Stimulated activated naive B cell treated with anti-CD40 and anti-IgM and Interleukin-4, amounts not matched to agents 10 μg/mL and 1 μg/mL and 100 μg/mL, for 72 hours (primary cell): ENCODE data around the gene LRCH4.
"Not testable (repeated sequence)": the region's sequence is repeated elsewhere in the genome, so short reads cannot be mapped to it uniquely, and the experiment has no call there.

ENCODE experiments used
- ATAC-seq, 2 donors: fragments of 150-1000 bp; cut with Tn5 transposase; replicated peaks; 2 replicates each; pipeline ENCODE4 v1.10.0; 2021; ENCODE audit warnings: moderate library complexity in 1 of 2
- DNase-seq: peaks from one replicate; pipeline ENCODE4 v3.0.0; 2021
- H3K27ac Mint-ChIP-seq: one replicate; pipeline ENCODE4 v1.8.0; 2022; ENCODE audit warnings: mild to moderate bottlenecking, mixed read lengths
- H3K27me3 Mint-ChIP-seq, 2 donors: one replicate each; pipeline ENCODE4 v1.8.0; 2022; ENCODE audit warnings: mixed read lengths in 2 of 2
- H3K36me3 Mint-ChIP-seq, 2 donors: one replicate each; pipeline ENCODE4 v1.8.0; 2022; ENCODE audit warnings: mixed read lengths in 2 of 2, mild to moderate bottlenecking in 1 of 2
- H3K4me1 Mint-ChIP-seq, 2 donors: one replicate each; pipeline ENCODE4 v1.8.0; 2022; ENCODE audit warnings: mixed read lengths in 2 of 2, mild to moderate bottlenecking in 1 of 2
- H3K4me3 Mint-ChIP-seq, 2 donors: one replicate each; pipeline ENCODE4 v1.8.0; 2022; ENCODE audit warnings: mild to moderate bottlenecking in 2 of 2, mixed read lengths in 2 of 2, moderate library complexity in 1 of 2
- H3K9me3 Mint-ChIP-seq, 2 donors: one replicate each; pipeline ENCODE4 v1.8.0; 2022; ENCODE audit warnings: mixed read lengths in 2 of 2, mild to moderate bottlenecking in 1 of 2

LRCH4 gene

DNA sequence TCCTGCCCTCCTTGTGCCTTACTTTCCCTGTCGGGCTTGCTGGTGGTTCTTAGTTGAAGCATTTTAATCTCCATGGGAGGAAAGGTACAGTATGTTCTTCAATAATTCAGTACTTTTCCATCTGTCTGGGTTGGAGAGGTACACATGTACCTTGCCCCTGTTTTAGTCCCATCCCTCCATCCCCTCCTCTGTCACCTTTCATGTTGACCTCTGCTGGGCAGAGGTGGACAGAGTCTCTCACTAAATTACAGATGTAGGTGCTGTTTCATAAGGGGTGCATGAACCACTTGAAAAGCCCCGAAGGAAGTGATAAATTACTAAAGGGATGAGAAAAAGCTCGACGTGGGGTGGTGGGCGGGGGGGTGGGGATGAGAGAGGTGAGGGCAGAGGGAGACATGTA, 41.5 kb downstream of the LRCH4 start:
- peaks cover 20 to 29% of the 10 kb centered on the region in 2 donors for H3K36me3 Mint-ChIP-seq
- DNase-seq (no peak), ATAC-seq (no peak)
- H3K4me3 Mint-ChIP-seq = peak overlapping the region; percentile 74 to 82
- no peaks in the 10 kb centered on the region for H3K9me3 Mint-ChIP-seq
- H3K27me3 Mint-ChIP-seq = no peaks in the 10 kb centered on the region
- peaks cover 64 to 95% of the 10 kb centered on the region in 2 donors for H3K4me1 Mint-ChIP-seq
- H3K27ac Mint-ChIP-seq = peak overlapping the region; percentile 92

DNA sequence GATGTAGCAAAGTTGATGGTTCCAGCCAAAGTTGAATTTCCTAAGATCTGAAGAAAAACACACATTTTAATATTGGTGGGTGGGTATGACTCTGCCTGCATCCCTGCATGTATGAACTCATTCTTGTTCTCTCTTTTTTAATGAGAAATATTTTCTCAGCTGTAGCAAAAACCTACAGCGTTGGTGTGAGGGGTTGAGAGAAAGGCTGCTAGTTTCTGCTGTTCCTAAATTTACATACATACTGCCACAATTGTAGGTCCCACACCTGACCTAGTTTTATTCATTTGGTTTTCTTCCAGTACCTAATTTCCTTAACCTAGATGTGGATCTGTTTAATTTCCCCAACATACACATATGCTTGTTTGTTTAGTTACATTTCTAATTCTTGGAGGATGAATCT, 42.3 kb downstream of the LRCH4 start:
- peak overlapping the region; percentile 55 to 74 for H3K4me3 Mint-ChIP-seq
- H3K9me3 Mint-ChIP-seq = no peaks in the 10 kb centered on the region
- ATAC-seq (no peak), DNase-seq (no peak)
- H3K4me1 Mint-ChIP-seq = peaks cover 65 to 97% of the 10 kb centered on the region in 2 donors
- peak overlapping the region; percentile 32 for H3K27ac Mint-ChIP-seq
- peaks cover 17 to 28% of the 10 kb centered on the region in 2 donors for H3K36me3 Mint-ChIP-seq
- H3K27me3 Mint-ChIP-seq = no peaks in the 10 kb centered on the region

DNA sequence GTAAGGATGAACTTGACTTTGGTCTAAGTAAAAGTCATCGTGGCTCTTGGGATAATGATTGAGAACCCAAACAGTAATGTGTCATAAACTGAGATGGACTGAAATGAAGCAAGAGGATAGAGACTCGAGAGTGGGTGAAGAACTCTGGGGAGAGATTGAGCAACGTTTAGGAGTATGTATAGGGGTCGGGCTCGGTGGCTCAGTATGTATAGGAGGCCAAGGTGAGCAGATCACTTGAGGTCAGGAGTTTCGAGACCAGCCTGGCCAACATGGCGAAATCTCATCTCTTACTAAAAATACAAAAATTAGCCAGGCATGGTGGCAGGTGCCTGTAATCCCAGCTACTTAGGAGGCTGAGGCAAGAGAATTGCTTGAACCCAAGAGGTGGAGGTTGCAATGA, 44.6 kb downstream of the LRCH4 start:
- H3K27me3 Mint-ChIP-seq, ATAC-seq, DNase-seq, H3K27ac Mint-ChIP-seq, H3K9me3 Mint-ChIP-seq: not testable (repeated sequence)
- Mint-ChIP-seq H3K4me1 (peaks cover 52 to 79% of the 10 kb centered on the region in 2 donors), H3K4me3 (peak overlapping the region; percentile 37 to 73), H3K36me3 (peaks cover 14 to 17% of the 10 kb centered on the region in 2 donors)

DNA sequence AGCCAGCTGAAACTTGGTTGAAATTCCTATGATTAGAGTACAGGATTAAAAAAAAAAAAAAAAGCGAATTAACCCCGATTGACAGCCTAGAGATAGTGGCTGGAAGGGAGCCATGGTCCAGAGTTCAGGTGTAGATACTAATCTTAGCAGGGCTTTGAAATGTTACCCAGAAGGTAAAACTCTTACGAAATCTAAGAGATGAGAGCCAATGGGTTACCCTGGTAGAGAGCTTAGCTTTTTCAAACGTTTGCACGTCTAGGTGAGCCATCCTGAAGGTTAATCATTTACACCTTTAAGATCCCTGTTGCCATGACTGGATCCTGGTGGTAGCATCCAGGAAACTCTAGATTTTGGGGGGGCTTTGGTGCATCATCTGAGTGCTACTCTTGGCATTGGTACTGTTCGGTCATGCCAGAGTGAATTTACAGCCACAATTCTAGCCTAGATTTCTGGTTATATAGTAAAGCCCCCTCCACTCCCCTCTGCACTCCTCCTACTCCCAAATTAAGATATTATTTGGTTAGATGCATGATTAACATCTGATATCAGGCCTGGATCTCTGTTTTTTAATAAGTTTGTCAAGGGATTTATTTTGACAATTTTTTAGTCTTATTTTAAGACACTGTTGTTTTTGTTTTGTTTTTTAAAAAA, 45.7 kb downstream of the LRCH4 start:
- no peak for DNase-seq
- Mint-ChIP-seq H3K4me1 (peaks cover 45 to 68% of the 10 kb centered on the region in 2 donors), H3K27me3 (no peaks in the 10 kb centered on the region), H3K4me3 (peak overlapping the region; percentile 96 to 99), H3K9me3 (no peaks in the 10 kb centered on the region), H3K36me3 (peaks cover 14 to 17% of the 10 kb centered on the region in 2 donors), H3K27ac (no peak overlapping the region)
- ATAC-seq = no peak

DNA sequence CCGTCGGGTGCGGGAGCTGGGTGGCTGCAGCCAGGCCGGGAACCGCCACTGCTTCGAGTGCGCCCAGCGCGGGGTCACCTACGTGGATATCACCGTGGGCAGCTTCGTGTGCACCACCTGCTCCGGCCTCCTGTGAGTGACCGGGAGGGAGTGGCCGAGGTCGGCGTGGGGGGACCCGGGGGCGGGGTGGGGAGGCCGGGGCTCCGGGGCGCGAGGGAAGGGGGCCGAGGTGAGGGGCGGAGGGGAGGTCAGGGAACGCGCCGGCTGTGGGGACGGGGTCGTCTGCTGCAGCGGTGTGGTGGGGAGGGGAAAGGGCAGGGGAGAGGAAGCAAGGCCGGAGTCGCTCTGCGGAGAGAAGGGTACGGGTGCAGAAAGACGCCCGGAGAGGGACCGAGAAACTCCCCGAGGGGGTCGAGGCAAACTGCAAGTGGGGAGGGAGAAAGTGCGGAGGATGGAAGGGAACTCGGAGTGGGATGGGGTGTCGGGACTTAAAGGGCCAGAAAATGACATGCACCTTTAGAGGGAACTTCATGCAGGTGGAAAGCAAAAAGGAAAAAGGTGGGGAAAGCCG, 46.4 kb downstream of the LRCH4 start:
- Mint-ChIP-seq H3K27ac (peak overlapping the region; percentile 47), H3K4me1 (peaks cover 40 to 61% of the 10 kb centered on the region in 2 donors), H3K27me3 (no peaks in the 10 kb centered on the region), H3K36me3 (peaks cover 14 to 17% of the 10 kb centered on the region in 2 donors), H3K4me3 (peak overlapping the region; percentile 96 to 99), H3K9me3 (no peaks in the 10 kb centered on the region)
- ATAC-seq (no peak), DNase-seq (no peak)

DNA sequence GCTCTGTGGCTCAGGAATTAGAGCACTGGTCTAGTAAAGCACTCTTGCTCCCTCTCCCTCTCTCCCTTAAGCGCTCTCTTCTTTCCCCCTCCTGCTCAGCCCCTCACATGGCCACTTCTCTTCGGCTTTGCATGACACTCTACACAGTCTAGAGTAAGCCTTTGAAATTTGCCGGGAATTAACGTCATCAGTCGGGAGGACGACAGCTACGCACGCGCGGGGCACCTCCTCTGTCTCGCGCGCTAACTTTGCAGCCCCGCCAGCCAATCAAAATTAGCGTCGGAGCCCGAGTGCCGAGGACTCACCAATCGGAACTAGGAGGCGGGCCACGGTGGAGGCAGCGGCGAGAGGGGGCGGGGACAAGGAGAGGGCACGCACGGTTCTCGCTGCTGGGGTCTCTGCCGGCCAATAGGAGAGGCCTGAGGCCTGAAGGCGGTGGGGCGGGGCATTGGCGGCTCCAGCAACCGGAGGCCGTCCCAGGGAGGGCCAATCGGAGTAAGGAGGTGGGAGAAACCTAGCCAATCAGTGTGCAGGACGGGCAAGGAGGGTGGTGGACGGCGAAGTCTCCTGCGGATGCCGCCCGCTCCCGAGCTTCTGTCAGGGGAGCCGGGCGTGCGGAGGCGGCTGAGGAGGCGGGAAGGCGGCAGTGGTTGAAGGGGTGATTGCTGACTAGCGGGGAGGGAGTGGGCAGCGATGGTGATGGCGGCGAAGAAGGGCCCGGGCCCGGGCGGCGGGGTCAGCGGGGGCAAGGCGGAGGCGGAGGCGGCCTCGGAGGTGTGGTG, 47.1 kb downstream of the LRCH4 start, which contains the start of gene AGFG2:
AGFG2 (plus strand) TSS at position 550 of the 782 bp plus-strand sequence; CDS start at position 694, 144 bp downstream.
- H3K36me3 Mint-ChIP-seq = peaks cover 10 to 11% of the 10 kb centered on the region in 2 donors
- H3K4me1 Mint-ChIP-seq = peaks cover 33 to 55% of the 10 kb centered on the region in 2 donors
- DNase-seq (peak; percentile 100), ATAC-seq (peak; percentile 94 to 96)
- H3K9me3 Mint-ChIP-seq = no peaks in the 10 kb centered on the region
- peak within 1 kb of the TSS; percentile 96 for H3K27ac Mint-ChIP-seq
- H3K4me3 Mint-ChIP-seq = peak within 1 kb of the TSS; percentile 96 to 99
- H3K27me3 Mint-ChIP-seq = no peaks in the 10 kb centered on the region

DNA sequence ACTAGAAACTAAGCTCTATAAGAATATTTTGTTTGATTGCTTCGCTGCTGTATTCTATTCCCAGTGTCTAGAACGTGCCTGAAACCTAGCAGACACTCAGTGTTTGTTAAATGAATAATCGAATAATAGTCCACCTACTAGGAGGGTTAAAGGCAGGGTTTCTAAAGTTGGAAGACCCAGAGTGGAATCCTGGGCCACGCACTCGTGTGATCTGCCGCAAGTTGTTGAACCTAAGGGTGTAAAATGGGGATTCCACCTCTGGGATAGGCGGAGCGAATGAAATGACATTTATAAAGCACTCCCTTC, 47.6 kb downstream of the LRCH4 start:
- ATAC-seq (no peak), DNase-seq (no peak)
- Mint-ChIP-seq H3K36me3 (peaks cover 10 to 11% of the 10 kb centered on the region in 2 donors), H3K27me3 (no peaks in the 10 kb centered on the region), H3K27ac (peak overlapping the region; percentile 96), H3K4me3 (peak overlapping the region; percentile 96 to 99), H3K4me1 (peaks cover 28 to 49% of the 10 kb centered on the region in 2 donors), H3K9me3 (no peaks in the 10 kb centered on the region)

DNA sequence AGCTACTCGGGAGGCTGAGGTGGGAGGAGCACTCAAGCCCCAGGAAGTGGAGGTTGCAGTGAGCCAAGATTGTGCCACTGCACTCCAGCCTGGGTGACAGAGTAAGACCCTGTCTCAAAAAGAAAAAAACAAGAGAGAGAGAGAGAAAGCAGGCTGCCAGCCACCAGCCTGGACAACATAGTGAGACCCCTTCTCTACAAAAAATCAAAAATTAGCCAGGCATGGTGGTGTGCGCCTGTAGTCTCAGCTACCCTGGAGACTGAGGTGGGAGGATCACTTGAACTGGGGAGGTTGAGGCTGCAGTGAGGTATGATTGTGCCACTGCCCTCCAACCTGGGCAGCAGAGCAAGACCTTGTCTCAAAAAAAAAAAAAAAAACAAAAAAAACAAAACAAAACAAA, 49.2 kb downstream of the LRCH4 start:
- Mint-ChIP-seq H3K27ac (peak overlapping the region; percentile 56), H3K4me1 (peaks cover 18 to 33% of the 10 kb centered on the region in 2 donors), H3K36me3 (peaks cover 10 to 11% of the 10 kb centered on the region in 2 donors)
- H3K4me3 Mint-ChIP-seq, ATAC-seq, DNase-seq, H3K27me3 Mint-ChIP-seq, H3K9me3 Mint-ChIP-seq: not testable (repeated sequence)

DNA sequence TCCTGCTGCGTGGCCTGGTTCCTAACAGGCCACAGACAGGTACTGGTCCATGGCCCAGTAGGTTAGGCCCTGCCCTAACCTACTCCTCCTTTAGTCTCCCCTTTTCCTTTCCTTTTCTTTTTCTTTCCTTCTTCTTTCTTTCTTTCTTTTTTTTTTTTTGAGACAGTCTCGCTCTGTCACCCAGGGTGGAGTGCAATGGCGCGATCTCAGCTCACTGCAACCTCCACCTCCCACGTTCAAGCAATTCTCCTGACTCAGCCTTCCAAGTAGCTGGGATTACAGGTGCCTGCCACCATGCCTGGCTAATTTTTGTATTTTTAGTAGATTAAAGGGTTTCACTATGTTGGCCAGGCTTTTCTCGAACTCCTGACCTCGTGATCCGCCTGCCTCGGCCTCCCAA, 49.9 kb downstream of the LRCH4 start:
- not testable (repeated sequence) for H3K36me3 Mint-ChIP-seq, H3K4me3 Mint-ChIP-seq, H3K27me3 Mint-ChIP-seq, ATAC-seq, H3K9me3 Mint-ChIP-seq, DNase-seq, H3K27ac Mint-ChIP-seq
- H3K4me1 Mint-ChIP-seq = peaks cover 13 to 26% of the 10 kb centered on the region in 2 donors

DNA sequence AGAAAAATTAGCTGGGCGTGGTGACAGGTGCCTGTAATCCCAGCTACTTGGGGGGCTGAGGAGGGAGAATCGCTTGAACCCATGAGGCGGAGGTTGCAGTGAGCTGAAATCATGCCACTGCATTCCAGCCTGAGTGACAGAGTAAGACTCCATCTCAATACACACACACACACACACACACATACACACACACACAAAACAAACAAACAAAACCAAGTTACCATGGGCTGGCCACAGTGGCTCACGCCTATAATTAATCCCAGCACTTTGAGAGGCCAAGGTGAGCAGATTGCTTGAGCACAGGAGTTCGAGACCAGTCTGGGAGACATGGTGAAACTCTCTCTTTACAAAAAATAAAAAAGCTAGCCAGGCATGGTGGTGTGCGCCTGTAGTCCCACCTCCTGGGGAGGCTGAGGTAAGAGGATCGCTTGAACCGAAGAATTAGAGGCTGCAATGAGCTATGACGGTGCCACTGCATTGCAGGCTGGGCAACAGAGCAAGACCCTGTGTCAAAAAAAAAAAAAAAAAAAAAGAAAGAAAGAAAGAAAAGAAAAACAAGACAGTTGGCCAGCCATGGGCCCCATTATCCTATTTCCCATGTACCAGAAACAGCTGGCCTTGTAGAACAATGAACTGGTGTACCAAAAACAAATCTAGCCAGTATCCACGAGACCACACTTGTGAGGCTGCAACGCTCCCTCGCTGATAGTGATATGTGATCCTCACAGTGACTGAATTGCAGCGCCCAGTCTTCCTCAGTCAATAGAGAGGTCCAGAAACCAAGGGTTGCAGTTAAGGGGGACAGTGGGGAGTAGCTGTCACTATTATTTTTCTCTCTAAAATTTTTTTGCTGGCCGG, 53.5 kb downstream of the LRCH4 start:
- DNase-seq (no peak), ATAC-seq (no peak)
- no peaks in the 10 kb centered on the region for H3K36me3 Mint-ChIP-seq
- H3K4me1 Mint-ChIP-seq = peaks cover 7 to 8% of the 10 kb centered on the region in 2 donors
- H3K9me3 Mint-ChIP-seq = no peaks in the 10 kb centered on the region
- no peaks in the 10 kb centered on the region for H3K27me3 Mint-ChIP-seq
- no peak overlapping the region for H3K27ac Mint-ChIP-seq
- H3K4me3 Mint-ChIP-seq = no peak overlapping the region

DNA sequence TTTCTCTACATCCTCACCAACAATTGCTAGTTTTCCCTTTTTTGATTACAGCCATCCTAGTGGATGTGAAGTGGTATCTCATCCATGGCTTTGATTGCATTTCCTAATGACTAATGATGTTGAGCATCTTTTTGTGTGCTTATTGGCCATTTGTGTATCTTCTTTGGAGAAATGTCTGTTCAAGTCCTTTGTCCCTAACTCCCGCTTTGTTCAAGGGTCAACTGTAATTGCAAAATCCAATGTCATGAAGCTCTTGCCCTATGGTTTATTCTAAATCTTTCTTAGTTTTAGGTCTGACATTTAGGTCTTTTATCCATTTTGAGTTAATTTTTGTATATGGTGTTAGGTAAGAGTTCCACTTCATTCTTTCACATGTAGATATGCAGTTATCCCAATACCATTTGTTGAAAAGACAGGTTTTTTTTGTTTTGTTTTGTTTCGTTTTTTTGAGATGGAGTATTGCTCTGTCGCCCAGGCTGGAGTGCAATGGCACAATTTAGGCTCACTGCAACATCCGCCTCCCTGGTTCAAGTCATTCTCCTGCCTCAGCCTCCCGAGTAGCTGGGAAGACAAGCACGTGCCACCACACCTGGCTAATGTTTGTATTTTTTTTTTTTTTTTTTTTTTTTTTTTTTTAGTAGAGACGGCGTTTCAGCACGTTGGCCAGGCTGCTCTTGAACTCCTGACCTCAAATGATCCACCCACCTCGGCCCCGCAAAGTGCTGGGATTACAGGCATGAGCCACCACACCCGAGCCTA, 57.6 kb downstream of the LRCH4 start:
- Mint-ChIP-seq H3K4me1 (peaks cover 12 to 19% of the 10 kb centered on the region in 2 donors), H3K4me3 (peak overlapping the region in 1 of 2 donors; percentile 14)
- not testable (repeated sequence) for H3K36me3 Mint-ChIP-seq, H3K27ac Mint-ChIP-seq, ATAC-seq, H3K27me3 Mint-ChIP-seq, H3K9me3 Mint-ChIP-seq, DNase-seq
